Activated CD4-positive, CD25-positive, alpha-beta regulatory T cell treated with anti-CD3 and anti-CD28 coated beads, Interleukin-2, amount 50 U/mL, for 24 hours (primary cell): ENCODE measurements around the gene MPIG6B.
"Not testable (repeated sequence)": the region's sequence is repeated elsewhere in the genome, so short reads cannot be mapped to it uniquely, and the experiment has no call there.

Experiments
- ATAC-seq, 2 donors: fragments of 150-1000 bp; cut with Tn5 transposase; one replicate each; pipeline ENCODE4 v1.10.0; 2021; ENCODE audit warnings: mild to moderate bottlenecking in 1 of 2, moderate library complexity in 1 of 2

The MPIG6B gene

DNA sequence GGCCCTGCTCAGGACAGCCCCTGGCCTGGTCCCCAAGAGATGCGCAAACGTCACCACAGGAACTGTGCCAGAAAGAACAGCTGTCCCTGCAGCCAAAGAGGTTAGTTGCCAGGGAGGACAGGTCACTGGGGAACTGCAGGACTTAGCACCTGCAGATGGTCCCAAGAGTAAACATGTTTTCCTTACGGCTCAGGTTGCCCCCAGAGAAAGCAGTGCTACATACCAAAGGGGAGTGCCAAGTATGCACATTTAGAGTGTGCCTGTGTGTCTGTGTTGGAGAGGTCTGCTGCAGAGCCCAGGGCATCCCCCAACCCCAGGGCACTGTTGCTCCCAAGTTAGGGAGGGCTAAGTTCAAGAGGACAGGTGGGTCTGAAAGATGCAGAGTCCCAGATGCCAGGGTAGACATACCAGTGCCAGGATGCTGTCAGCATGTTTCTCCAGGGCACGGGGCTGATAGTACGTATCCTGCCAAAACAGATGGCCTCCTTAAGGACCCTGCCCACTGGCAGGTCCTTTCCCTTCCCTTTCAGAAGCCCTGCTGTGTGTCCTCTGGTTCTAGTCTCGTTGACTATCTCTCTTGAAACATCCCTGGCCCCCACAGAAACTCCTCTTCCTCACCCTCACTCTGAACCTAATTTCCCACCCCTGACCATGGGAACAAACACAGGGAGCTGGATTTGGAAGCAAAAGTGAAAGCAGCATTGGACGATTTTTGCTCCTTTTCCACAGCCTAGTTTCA lies 21.3 kb upstream of the MPIG6B start:
- no peak for ATAC-seq

DNA sequence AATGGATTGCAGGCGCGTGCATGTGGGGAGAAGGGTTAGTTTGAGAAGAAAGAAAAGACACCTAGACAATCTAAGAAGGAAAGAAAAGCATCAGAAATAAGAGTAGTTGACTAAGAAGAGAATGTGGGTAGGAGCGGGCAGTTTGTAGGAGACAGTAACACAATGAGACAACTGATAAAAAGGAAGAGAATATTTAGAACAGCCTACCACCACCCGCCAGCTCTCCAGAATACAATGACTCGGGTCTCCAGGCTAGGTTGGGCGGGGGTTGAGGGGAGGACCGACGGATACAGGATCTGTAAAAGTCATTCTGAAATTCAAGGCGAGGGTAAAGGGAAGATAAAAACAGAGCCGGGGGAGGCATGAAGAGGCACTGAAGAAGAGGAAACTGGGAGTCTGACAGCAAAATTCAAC lies 20.8 kb upstream of the MPIG6B start:
- ATAC-seq: peak; percentile 5 to 11

DNA sequence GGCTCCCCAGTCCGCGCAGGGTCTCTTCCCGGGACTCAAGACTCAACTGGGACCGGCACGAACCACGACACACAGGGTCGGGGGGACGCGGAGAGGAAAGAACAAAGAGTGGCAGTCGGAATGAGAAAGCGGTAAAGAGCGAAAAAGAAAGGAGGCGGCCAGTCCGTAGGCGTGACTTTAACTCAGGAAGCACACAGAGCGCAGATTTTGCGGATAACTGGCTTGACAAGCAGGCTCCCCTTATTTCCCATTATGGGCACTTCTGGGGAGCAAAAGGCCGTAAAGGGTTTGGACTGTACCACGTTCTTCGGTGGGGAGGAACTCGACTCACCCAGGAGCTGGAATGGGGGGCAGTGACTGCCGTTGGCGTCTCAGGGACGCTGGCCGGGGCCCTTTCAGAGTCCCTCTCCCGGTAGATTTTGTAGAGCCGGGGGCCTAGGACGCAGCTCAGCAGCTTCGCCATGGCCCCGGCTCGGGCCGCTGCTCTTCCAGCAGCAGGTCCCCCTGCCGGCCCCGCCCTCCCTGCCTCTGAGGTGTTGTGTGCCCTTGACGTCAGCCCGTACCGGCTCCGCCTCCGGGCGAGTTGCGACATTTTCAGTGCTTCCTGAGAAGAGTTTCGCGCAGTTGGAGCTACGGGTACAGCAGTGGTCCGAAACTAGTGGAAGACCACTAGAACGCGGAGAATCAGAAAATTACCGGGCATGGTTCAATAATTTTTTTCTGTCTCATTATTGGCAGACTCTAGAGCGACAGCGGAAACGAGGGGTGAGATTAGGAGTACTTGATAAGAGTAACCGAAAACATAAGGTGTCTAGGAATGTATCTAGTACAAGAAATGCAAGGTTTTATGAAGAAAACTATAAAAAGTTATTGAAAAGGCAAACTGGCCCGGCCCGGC lies 20.1 kb upstream of the MPIG6B start, which contains the start of gene ABHD16A:
TSS of gene ABHD16A (minus strand) at position 506 of the 898 bp plus-strand sequence. CDS start at position 463, 43 bp downstream.
- peak; percentile 96 to 97 for ATAC-seq

DNA sequence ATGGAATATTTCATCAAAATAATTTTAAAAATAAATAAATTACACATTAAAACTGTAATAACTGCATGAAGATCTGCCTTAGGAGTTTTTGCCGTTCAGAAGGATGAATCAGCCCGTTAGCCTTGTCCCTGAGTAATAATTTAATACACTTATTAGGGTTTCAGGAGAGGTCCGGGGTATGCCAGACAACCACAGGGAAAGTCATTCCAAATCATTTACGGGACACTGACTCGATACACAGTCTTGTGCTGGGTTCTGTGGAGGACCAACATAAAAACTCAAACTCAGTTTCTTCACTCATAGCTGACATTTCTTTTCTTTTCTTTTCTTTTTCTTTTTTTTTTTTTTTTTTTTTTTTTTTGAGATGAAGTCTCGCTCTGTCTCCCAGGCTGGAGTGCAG lies 17.2 kb upstream of the MPIG6B start:
- ATAC-seq: no peak

DNA sequence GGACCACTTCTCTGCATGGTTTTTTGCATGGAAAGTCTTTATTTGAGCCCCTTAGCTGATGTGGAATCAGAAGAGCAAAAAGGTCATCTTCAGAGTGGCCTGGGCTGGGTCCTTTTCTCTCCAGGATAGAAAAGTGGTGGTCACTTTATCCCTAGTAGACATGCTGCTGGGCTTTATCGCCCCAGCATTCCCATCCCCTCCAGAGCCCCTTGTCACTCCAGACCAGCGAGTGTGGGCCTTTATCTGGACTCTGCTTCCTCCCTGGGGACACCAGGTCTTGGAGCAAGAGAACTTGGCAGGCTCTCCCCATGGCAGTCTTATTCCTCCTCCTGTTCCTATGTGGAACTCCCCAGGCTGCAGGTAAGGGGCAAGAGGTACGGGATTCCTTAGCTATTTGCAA lies 16.6 kb upstream of the MPIG6B start, which contains the start of gene LY6G6F:
TSS of gene LY6G6F (plus strand) at position 268 of the 400 bp plus-strand sequence. CDS start at position 309, 41 bp downstream.
- ATAC-seq: no peak

DNA sequence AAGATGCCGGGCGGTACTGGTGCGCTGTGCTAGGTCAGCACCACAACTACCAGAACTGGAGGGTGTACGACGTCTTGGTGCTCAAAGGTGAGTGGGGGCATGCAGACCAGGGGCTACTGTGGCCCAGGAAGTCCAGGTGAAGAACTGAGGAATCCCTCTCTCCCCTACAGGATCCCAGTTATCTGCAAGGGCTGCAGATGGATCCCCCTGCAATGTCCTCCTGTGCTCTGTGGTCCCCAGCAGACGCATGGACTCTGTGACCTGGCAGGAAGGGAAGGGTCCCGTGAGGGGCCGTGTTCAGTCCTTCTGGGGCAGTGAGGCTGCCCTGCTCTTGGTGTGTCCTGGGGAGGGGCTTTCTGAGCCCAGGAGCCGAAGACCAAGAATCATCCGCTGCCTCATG lies 15.5 kb upstream of the MPIG6B start:
- no peak for ATAC-seq

DNA sequence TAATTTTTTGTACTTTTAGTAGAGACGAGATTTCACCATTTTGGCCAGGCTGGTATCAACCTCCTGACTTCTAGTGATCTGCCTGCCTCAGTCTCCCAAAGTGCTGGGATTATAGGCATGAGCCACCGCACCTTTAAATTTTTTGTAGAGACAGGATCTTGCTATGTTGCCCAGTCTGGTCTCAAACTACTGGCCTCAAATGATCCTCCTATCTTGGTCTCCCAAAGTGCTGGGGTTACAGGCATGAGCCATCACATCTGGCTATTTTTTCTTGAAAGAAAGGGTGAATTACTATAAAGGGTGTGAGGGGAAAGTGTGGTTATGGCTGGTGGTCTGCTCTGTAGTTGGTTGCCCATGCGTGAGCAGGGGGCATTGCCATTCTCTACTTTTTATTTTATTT lies 14.9 kb upstream of the MPIG6B start:
- ATAC-seq: no peak

DNA sequence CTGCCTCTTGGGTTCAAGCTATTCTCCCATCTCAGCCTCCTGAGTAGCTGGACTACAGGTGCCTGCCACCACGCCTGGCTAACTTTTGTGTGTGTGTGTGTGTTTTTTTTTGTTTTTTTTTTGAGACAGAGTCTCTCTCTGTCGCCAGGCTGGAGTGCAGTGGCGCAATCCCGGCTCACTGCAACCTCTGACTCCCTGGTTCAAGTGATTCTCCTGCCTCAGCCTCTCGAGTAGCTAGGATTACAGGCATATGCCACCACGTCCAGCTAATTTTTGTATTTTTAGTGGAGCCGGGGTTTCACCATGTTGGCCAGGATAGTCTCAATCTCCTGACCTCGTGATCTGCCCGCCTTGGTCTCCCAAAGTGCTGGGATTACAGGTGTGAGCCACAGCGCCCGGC lies 14.0 kb upstream of the MPIG6B start:
- not testable (repeated sequence) for ATAC-seq

DNA sequence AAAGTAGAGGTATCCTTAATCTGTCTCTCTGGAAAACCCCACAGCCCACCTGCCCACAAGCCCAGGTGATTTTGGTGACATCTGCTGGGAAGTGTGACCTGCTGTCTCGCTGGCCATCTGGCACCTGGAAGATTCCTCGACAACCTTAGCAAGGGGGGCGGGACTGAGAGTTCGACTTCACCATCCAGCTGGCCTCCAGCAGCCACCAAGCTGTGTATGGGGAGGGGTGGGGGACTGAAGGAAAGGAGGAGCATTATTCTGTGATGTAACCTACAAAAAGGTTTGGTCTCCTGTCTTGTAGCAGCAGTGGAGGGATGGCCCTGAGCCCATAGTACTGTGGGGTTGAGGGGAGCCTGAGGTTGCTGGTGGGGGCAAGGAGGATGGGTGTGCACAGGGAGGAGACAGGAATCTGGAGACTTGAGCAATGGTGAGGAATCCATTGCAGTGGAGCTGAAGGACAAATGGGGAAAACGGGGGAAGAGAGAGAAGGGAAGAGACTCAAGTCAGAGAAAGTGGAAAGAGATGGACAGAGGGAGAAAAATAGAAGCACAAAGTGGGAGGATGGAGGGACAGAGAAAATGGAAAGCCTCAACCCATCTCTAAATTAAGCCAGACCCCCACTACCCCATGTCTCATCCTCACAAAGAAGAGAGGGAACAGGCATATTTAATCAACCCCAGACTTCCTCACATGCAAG lies 12.5 kb upstream of the MPIG6B start:
- no peak for ATAC-seq

DNA sequence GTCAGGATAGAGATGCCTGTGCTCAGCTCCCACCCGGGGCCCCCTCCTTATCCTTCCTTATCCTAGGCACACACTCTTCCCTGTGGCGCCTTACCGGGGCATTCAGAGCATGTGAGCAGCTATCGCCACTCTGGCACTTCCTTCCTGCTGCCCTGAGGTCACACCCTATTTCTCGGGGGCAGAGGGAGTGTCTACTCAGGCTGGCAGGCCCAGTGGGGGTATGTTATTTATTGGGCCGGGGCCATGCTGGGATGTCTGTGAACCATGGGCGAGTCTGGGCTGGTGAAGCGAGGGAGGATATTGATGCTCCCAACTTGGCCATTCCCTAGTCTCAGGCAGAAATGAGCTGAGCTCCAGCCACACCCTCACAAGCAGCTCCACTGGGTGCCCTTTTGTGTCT lies 11.9 kb upstream of the MPIG6B start:
- no peak for ATAC-seq

DNA sequence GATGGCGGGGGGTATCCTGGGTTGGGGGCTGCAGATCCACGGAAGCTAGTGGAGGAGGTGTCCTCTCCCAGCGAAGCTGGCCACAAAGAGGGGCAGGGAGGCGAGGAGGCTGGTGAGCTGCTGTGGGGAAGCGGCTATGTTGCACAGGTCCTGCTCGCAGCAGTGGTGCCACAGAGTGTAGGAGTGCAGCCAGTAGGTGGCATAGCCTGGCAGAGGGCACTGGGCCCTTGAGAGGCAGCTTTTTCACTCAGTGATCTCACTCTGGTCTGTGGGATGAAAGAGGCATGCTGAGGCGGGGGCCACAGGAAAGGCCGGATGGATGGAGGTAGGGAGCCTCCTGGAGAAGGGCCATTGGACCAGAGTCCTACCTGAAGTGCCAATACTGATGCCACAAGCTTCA lies 10.9 kb upstream of the MPIG6B start:
- peak in 1 of 2 donors; percentile 45 for ATAC-seq

DNA sequence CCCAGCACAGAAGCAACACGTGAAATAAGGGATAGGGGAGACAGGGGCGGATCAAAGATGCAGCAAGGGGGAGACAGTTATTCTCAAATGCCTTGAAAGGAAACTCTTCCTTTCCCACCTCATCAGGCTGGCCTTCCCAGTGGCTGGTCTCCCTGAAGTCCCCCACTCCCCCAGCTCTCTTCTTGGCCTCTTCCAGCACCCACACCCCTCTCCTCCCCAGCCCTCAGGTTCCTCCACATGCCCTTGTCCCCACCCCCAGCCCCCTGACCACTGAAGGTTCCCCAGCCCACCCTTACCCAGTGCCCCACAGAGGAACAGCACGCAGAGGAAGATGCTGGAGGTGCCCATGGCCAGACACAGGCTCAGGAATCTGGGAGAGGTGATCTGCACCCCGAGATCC lies 9.7 kb upstream of the MPIG6B start:
- ATAC-seq: no peak

DNA sequence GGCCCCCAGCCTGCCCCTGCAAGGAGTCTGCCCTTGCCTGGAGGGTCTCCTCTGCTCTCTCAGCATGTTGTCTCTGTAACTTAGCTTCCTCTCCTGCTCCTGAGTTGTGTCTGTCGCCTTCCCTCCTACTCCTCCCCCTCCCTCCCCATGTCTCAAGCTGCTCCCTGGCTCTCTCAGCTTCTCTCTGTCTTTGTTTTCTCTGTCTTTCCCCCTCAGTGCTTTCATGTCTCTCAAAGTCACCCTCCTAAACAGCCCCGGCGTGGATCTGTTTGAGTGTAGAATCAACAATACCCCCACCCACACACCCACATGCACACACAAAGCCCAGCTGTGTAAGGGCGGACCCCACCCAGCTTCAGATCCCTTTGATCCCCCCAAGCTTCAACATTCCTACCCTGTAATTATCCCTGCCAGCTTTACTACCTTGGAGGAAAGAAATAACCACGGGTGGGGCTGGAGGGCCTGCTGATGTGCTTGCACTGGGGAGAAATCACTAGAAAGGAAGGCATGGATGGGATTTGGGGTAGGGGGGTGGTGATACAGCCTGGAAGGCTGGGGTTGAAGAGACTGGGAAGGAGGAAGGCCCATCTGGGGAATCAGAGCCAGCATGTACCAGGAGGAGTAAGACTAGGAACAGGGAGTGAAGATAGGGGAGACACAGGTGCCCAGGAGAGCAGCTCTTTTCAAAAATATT lies 9.0 kb upstream of the MPIG6B start:
- ATAC-seq: no peak

DNA sequence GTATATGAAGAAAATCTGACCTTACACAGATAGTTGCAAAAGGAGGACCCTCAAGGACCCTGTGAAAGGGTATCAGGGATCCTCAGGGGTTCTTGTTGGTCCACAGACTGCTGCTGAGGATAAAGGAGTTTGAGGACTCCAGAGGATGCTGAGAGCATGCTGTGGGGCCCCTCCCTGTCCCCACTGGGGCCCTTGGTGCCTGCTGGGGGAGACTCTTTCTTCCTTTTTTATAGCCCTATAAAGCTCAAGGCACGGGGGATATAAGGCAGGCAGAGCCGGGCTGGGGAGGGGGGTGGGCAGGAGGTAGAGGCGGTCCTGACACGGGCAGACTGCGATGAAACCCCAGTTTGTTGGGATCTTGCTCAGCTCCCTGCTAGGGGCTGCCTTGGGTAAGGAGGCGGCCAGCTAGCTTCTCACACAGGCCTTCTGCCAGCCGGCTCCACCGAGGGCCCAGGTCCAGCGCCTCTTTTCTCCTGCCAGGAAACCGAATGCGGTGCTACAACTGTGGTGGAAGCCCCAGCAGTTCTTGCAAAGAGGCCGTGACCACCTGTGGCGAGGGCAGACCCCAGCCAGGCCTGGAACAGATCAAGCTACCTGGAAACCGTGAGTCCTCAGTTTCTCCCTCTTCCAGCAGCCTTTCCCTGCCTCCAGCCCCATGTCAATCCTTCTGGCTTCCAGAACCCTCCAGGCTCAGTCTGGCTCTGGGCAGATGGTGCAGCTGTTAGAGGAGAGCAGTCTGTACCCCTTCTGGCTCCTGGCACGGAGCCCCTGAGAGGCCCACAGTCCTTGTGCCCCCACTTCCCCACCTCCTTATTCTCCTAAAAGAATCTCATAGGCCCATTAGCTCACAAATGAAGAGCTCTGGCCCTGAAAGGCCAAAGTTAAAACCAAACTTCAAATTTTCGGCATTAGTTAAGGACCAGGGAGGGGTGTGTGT lies 7.9 kb upstream of the MPIG6B start, which contains the start of gene LY6G6D:
TSS of gene LY6G6D (plus strand) at position 327 of the 937 bp plus-strand sequence. CDS start at position 335, 8 bp downstream.
- no peak for ATAC-seq

DNA sequence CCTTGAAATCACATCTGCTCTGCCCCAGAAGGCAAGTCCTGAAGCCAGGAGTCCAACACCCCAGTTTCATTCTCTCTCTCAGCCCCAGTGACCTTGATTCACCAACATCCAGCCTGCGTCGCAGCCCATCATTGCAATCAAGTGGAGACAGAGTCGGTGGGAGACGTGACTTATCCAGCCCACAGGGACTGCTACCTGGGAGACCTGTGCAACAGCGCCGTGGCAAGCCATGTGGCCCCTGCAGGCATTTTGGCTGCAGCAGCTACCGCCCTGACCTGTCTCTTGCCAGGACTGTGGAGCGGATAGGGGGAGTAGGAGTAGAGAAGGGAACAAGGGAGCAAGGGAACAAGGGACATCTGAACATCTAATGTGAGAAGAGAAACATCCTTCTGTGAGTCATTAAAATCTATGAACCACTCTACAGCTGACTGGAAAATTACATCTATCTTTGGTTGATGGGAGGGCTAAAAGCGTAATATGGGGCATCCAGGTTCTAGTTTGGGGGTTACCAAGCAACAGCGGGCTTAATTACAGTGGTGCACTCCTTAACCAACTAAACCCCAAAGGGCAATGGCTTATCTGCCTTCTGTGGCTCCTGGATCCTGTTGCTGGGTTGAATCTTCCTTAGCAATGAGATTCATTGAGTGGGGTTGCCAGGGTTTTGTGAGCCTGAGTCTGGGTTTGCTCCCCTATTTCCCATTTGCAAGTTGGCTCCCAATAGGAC lies 5.5 kb upstream of the MPIG6B start:
- no peak for ATAC-seq

DNA sequence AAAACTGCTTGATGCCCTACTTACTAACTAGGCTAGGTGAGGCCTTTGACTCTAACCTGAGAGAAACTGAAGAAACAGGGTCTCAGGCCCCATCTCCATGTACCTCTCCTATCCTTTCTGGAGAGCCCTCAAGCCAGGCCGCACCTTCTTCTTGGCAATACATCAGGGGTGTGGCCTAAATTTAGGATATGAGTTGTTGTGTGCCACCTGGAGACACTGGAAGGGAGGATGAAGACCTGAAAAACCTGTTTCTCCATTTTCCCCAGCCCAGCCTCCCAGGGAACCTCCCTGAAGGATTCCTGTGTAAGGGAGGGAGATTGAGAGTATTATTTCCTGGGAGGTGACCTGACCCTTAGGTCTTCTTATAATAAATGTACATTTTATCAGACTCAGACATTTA lies 4.9 kb upstream of the MPIG6B start:
- ATAC-seq: no peak

DNA sequence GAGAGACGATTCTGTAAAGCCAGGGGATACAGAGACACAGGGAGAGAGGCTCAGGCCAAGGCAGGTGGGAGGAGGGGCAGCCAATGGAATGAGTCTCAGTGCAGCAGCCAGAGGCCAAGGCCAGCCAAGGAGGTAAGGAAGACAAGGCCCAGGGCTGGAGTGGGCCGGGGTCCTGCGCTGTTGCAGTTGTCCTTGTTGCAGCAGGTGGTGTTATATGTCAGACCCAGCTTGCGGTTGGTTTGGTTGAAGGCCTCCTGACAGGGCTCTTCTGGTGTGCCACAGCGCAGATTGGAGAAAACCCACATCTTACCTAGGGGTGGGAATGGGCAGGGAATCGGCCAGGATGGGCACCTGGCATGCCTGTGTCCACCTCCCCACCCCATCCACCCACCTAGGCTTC lies 4.2 kb upstream of the MPIG6B start:
- ATAC-seq: no peak

DNA sequence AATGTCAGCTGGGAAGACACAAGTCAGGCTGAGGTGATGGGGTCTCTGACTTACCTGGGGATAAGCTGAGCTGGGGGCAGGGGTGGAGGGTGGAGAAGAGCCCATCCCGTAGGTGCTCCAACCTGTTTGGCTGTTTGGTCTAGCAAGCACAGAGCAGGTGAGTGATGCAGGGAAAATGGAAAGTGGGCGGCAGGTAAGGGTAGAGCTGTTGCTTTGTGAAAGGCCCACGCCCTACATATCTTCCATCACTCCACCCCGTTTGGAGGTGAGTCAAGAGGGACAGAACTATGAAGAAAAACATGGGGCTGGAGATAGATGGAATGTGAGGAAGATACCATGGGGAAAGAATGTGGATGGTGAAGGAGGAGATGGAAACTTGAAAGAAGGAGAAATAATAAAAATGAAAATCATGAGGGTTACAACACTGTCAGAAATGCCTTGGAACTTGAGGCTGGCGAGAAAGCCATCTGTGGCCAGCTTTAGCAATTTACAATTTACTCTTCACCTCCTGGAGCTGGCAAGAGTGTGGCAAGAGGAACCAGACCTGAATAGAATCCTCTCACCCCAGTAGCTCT lies 2.9 kb upstream of the MPIG6B start:
- ATAC-seq: no peak

DNA sequence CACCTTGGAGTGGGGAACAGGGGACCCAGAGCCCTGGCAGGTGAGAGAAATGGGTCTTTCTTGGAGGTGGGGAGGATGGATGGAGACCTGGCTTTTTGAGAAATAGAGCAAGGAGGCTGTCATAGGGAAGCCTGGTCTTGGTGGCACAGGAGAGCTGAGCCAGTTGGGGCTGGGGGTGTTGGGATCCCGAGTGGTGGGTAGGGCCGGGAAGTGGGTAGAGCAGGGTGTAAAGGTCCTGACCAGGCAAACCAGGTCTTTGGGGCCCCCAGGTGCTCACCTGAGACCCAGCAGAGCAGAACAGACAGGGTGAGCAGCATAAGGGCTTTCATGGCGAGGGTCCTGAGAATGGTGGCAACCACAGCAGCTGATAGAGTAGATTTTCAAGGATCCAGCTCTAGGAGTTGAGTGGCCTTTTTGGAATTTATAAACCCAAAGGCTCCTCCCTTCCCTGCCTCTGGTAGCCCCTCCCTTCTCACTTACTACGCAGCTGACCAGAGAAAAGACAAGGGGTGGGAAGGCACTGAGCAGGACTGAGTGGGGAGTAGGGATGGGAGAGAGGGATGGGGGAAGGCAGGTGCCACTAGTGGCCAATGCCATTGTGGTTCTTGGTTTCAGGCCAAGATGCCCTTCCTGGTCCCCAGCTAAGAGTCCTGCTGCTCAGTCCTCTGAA lies 1.7 kb upstream of the MPIG6B start, which contains the start of gene LY6G6C:
TSS of gene LY6G6C (minus strand) at position 396 of the 670 bp plus-strand sequence. CDS start at position 329, 67 bp downstream.
- no peak for ATAC-seq
